ENCODE measurements around the gene WDR37.
"Not testable (repeated sequence)": the region's sequence is repeated elsewhere in the genome, so short reads cannot be mapped to it uniquely, and the experiment has no call there.

Gene WDR37

GRCh38 chr10:1026578-1026977, 29.6 kb upstream of the WDR37 start:
- Mint-ChIP-seq H3K9me3 (no peaks in the 10 kb centered on the region), H3K27me3 (no peaks in the 10 kb centered on the region), H3K36me3 (ENCODE audit: low read depth) (no peaks in the 10 kb centered on the region), H3K4me1 (ENCODE audit: low read depth) (no peaks in the 10 kb centered on the region), H3K4me3 (no peak overlapping the region), H3K27ac (no peak overlapping the region)
- intact Hi-C loops (cut with micrococcal nuclease) = no loop called here

- Mint-ChIP-seq H3K4me1 (ENCODE audit: low read depth) (no peaks in the 10 kb centered on the region), H3K27ac (no peak overlapping the region), H3K4me3 (no peak overlapping the region), H3K9me3 (no peaks in the 10 kb centered on the region), H3K27me3 (no peaks in the 10 kb centered on the region), H3K36me3 (ENCODE audit: low read depth) (no peaks in the 10 kb centered on the region)
- intact Hi-C loops (cut with micrococcal nuclease) = no loop called here
These were observed 26.3 kb upstream of the WDR37 start for GRCh38 chr10:1029838-1030237.

- no peak overlapping the region for H3K4me3 Mint-ChIP-seq
- H3K36me3 Mint-ChIP-seq (ENCODE audit: low read depth) = peaks cover 24% of the 10 kb centered on the region
- H3K4me1 Mint-ChIP-seq (ENCODE audit: low read depth) = no peaks in the 10 kb centered on the region
- intact Hi-C loops (cut with micrococcal nuclease) = no loop called here
- no peaks in the 10 kb centered on the region for H3K27me3 Mint-ChIP-seq
- no peaks in the 10 kb centered on the region for H3K9me3 Mint-ChIP-seq
- H3K27ac Mint-ChIP-seq = no peak overlapping the region
These were observed 22.6 kb upstream of the WDR37 start for GRCh38 chr10:1033601-1034000.

GRCh38 chr10:1034758-1035157, 21.4 kb upstream of the WDR37 start:
- H3K9me3 Mint-ChIP-seq = no peaks in the 10 kb centered on the region
- no peak overlapping the region for H3K27ac Mint-ChIP-seq
- no peak overlapping the region for H3K4me3 Mint-ChIP-seq
- H3K36me3 Mint-ChIP-seq (ENCODE audit: low read depth) = peaks cover 25% of the 10 kb centered on the region
- no peaks in the 10 kb centered on the region for H3K27me3 Mint-ChIP-seq
- intact Hi-C loops (cut with micrococcal nuclease) = no loop called here
- no peaks in the 10 kb centered on the region for H3K4me1 Mint-ChIP-seq (ENCODE audit: low read depth)

- no peaks in the 10 kb centered on the region for H3K27me3 Mint-ChIP-seq
These were observed 21.0 kb upstream of the WDR37 start for GRCh38 chr10:1035201-1035600.

GRCh38 chr10:1036341-1036791, 19.8 kb upstream of the WDR37 start:
- H3K36me3 Mint-ChIP-seq (ENCODE audit: low read depth) = peaks cover 41% of the 10 kb centered on the region
- H3K4me1 Mint-ChIP-seq (ENCODE audit: low read depth) = no peaks in the 10 kb centered on the region
- no peaks in the 10 kb centered on the region for H3K27me3 Mint-ChIP-seq
- intact Hi-C loops (cut with micrococcal nuclease) = no loop called here
- H3K9me3 Mint-ChIP-seq = no peaks in the 10 kb centered on the region
- no peak overlapping the region for H3K27ac Mint-ChIP-seq
- no peak overlapping the region for H3K4me3 Mint-ChIP-seq

More at GRCh38 chr10:1035201-1035600, 21.0 kb upstream of the WDR37 start:
- Mint-ChIP-seq H3K36me3 (ENCODE audit: low read depth) (peaks cover 29% of the 10 kb centered on the region), H3K27ac (no peak overlapping the region), H3K9me3 (no peaks in the 10 kb centered on the region), H3K4me1 (ENCODE audit: low read depth) (no peaks in the 10 kb centered on the region), H3K4me3 (no peak overlapping the region)
- intact Hi-C loops (cut with micrococcal nuclease) = no loop called here

- H3K36me3 Mint-ChIP-seq (ENCODE audit: low read depth) = peaks cover 48% of the 10 kb centered on the region
- H3K27me3 Mint-ChIP-seq = no peaks in the 10 kb centered on the region
- H3K4me1 Mint-ChIP-seq (ENCODE audit: low read depth) = no peaks in the 10 kb centered on the region
- no peaks in the 10 kb centered on the region for H3K9me3 Mint-ChIP-seq
- H3K4me3 Mint-ChIP-seq = no peak overlapping the region
- intact Hi-C loops (cut with micrococcal nuclease) = no loop called here
- H3K27ac Mint-ChIP-seq = no peak overlapping the region
These were observed 19.1 kb upstream of the WDR37 start for GRCh38 chr10:1037098-1037497.

- H3K27ac Mint-ChIP-seq; H3K27me3 Mint-ChIP-seq; H3K9me3 Mint-ChIP-seq; intact Hi-C loops (cut with micrococcal nuclease); H3K4me3 Mint-ChIP-seq; H3K4me1 Mint-ChIP-seq (ENCODE audit: low read depth): not testable (repeated sequence)
- peaks cover 61% of the 10 kb centered on the region for H3K36me3 Mint-ChIP-seq (ENCODE audit: low read depth)
These were observed 17.4 kb upstream of the WDR37 start for GRCh38 chr10:1038769-1039168.

GRCh38 chr10:1040133-1040532, 16.1 kb upstream of the WDR37 start:
- Mint-ChIP-seq H3K4me3 (no peak overlapping the region), H3K27ac (no peak overlapping the region), H3K27me3 (no peaks in the 10 kb centered on the region), H3K9me3 (no peaks in the 10 kb centered on the region), H3K36me3 (ENCODE audit: low read depth) (peaks cover 65% of the 10 kb centered on the region), H3K4me1 (ENCODE audit: low read depth) (peaks cover 21% of the 10 kb centered on the region)
- intact Hi-C loops (cut with micrococcal nuclease) = no loop called here

GRCh38 chr10:1041514-1041913, 14.7 kb upstream of the WDR37 start:
- no peaks in the 10 kb centered on the region for H3K9me3 Mint-ChIP-seq
- peaks cover 30% of the 10 kb centered on the region for H3K4me1 Mint-ChIP-seq (ENCODE audit: low read depth)
- H3K27me3 Mint-ChIP-seq = no peaks in the 10 kb centered on the region
- no peak overlapping the region for H3K27ac Mint-ChIP-seq
- intact Hi-C loops (cut with micrococcal nuclease) = no loop called here
- no peak overlapping the region for H3K4me3 Mint-ChIP-seq
- peaks cover 69% of the 10 kb centered on the region for H3K36me3 Mint-ChIP-seq (ENCODE audit: low read depth)

- intact Hi-C loops (cut with micrococcal nuclease) = no loop called here
- Mint-ChIP-seq H3K36me3 (ENCODE audit: low read depth) (peaks cover 62% of the 10 kb centered on the region), H3K9me3 (no peaks in the 10 kb centered on the region), H3K27ac (peak overlapping the region; percentile 89), H3K4me1 (ENCODE audit: low read depth) (peaks cover 39% of the 10 kb centered on the region), H3K4me3 (peak overlapping the region; percentile 67), H3K27me3 (no peaks in the 10 kb centered on the region)
These were observed 12.6 kb upstream of the WDR37 start for GRCh38 chr10:1043532-1043995.

- H3K27ac Mint-ChIP-seq = peak overlapping the region; percentile 89
- H3K4me3 Mint-ChIP-seq = peak overlapping the region; percentile 67
- intact Hi-C loops (cut with micrococcal nuclease) = no loop called here
- H3K27me3 Mint-ChIP-seq = no peaks in the 10 kb centered on the region
- H3K9me3 Mint-ChIP-seq = no peaks in the 10 kb centered on the region
- peaks cover 66% of the 10 kb centered on the region for H3K36me3 Mint-ChIP-seq (ENCODE audit: low read depth)
- H3K4me1 Mint-ChIP-seq (ENCODE audit: low read depth) = peaks cover 39% of the 10 kb centered on the region
These were observed 12.0 kb upstream of the WDR37 start for GRCh38 chr10:1044146-1044545.

- no peaks in the 10 kb centered on the region for H3K27me3 Mint-ChIP-seq
- peak overlapping the region; percentile 89 for H3K27ac Mint-ChIP-seq
- intact Hi-C loops (cut with micrococcal nuclease) = no loop called here
- no peaks in the 10 kb centered on the region for H3K9me3 Mint-ChIP-seq
- H3K4me1 Mint-ChIP-seq (ENCODE audit: low read depth) = peaks cover 39% of the 10 kb centered on the region
- peak overlapping the region; percentile 11 for H3K4me3 Mint-ChIP-seq
- peaks cover 72% of the 10 kb centered on the region for H3K36me3 Mint-ChIP-seq (ENCODE audit: low read depth)
These were observed 11.2 kb upstream of the WDR37 start for GRCh38 chr10:1044964-1045363.

- peaks cover 40% of the 10 kb centered on the region for H3K4me1 Mint-ChIP-seq (ENCODE audit: low read depth)
- peak overlapping the region; percentile 11 for H3K4me3 Mint-ChIP-seq
- H3K36me3 Mint-ChIP-seq (ENCODE audit: low read depth) = peaks cover 68% of the 10 kb centered on the region
- peak overlapping the region; percentile 89 for H3K27ac Mint-ChIP-seq
- no peaks in the 10 kb centered on the region for H3K9me3 Mint-ChIP-seq
- intact Hi-C loops (cut with micrococcal nuclease) = no loop called here
- H3K27me3 Mint-ChIP-seq = no peaks in the 10 kb centered on the region
These were observed 10.8 kb upstream of the WDR37 start for GRCh38 chr10:1045415-1045814.

- intact Hi-C loops (cut with micrococcal nuclease) = loop anchor here (1.0 to 2.0 kb wide), 3 partner anchors 8 to 117 kb away; partner anchors contain the start of genes GTPBP4, LARP4B and WDR37
- Mint-ChIP-seq H3K9me3 (no peaks in the 10 kb centered on the region), H3K4me3 (peak overlapping the region; percentile 89), H3K36me3 (ENCODE audit: low read depth) (peaks cover 63% of the 10 kb centered on the region), H3K27me3 (no peaks in the 10 kb centered on the region), H3K27ac (peak overlapping the region; percentile 99), H3K4me1 (ENCODE audit: low read depth) (peaks cover 58% of the 10 kb centered on the region)
These were observed 8.2 kb upstream of the WDR37 start for GRCh38 chr10:1047937-1048336.

Measured in dendritic cell treated with granulocyte-macrophage colony-stimulating factor and Interleukin-4, amounts not matched to agents 40 ng/mL and 50 ng/mL, for 4 days (primary cell).